AG09309 (cell line): ENCODE data around the gene SEPTIN7.

ENCODE experiments used
- DNase-seq: peaks from one replicate; pipeline ENCODE4 v3.0.0-alpha.2; 2010; ENCODE audit warnings: low read depth
- H3K4me3 ChIP-seq: 2 replicates; pipeline ENCODE4 v1.5.1; 2011; ENCODE audit warnings: mild to moderate bottlenecking, low read depth, low read length, moderate library complexity; ENCODE audit not compliant: control insufficient read depth
- TF ChIP-seq, protein P1 (sequence below): IDR thresholded peaks from 2 replicates; pipeline ENCODE4 v1.5.1; 2011; ENCODE audit warnings: mild to moderate bottlenecking, low read depth, low read length, inconsistent platforms; ENCODE audit not compliant: insufficient read depth, control insufficient read depth; ENCODE audit errors: missing control alignments

SEPTIN7 gene

DNA sequence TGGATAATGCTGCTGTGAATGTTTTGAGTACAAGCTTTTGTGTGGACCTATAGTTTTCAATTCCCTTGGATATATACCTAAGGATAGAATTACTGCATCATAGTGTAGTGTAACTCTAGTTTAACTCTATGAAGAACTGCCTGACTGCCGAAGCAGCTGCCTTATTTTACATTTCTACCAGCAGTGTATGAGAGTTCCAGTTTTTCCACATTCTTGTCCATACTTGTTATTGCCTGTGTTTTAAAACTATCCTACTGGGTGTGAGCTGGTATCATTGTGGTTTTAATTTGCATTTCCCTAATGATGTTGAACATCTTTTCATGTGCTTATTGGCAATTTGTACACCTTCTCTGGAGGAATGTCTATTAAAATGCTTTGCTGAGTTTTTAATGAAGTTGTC lies 15.7 kb downstream of the SEPTIN7 start:
- H3K4me3 ChIP-seq: no peak overlapping the region
- TF ChIP-seq, protein P1, sequence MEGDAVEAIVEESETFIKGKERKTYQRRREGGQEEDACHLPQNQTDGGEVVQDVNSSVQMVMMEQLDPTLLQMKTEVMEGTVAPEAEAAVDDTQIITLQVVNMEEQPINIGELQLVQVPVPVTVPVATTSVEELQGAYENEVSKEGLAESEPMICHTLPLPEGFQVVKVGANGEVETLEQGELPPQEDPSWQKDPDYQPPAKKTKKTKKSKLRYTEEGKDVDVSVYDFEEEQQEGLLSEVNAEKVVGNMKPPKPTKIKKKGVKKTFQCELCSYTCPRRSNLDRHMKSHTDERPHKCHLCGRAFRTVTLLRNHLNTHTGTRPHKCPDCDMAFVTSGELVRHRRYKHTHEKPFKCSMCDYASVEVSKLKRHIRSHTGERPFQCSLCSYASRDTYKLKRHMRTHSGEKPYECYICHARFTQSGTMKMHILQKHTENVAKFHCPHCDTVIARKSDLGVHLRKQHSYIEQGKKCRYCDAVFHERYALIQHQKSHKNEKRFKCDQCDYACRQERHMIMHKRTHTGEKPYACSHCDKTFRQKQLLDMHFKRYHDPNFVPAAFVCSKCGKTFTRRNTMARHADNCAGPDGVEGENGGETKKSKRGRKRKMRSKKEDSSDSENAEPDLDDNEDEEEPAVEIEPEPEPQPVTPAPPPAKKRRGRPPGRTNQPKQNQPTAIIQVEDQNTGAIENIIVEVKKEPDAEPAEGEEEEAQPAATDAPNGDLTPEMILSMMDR: no peak
- DNase-seq: no peak

DNA sequence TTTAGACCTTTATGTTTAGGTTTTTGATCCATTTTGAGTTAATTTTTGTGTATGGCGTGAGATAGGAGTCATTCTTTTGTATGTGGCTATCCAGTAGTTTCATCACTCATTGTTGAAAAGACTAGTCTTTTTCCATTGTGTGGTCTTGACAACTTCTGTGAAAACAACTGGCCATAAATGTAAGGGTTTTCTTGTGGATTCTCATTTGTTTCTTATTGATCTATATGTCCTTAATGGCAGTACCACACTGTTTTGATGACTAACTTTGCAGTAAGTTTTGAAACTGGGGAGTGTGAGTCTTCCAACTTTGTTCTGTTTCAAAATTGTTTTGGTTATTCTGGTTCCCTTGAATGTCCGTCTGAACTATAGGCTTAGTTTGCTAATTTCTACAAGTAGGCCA lies 16.3 kb downstream of the SEPTIN7 start:
- TF ChIP-seq, protein P1: no peak
- DNase-seq: no peak
- H3K4me3 ChIP-seq: no peak overlapping the region

DNA sequence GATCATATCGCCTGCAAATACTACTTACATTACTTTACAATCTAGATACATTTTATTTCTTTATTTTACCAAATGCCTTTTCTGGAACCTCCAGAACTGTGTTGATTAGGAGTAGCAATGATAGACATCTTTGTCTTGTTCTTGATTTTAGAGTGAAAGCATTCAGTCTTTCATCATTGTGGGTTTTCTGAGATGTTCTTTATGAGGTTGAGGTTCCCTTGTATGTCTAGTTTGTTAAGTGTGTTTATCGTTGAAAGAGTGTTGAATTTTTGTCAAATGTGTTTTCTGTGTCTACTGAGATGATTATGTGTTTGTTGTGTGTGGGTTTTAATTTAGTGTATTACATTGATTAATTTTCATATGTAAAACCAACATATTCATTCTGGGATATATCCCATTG lies 17.1 kb downstream of the SEPTIN7 start:
- TF ChIP-seq, protein P1: no peak
- H3K4me3 ChIP-seq: no peak overlapping the region

DNA sequence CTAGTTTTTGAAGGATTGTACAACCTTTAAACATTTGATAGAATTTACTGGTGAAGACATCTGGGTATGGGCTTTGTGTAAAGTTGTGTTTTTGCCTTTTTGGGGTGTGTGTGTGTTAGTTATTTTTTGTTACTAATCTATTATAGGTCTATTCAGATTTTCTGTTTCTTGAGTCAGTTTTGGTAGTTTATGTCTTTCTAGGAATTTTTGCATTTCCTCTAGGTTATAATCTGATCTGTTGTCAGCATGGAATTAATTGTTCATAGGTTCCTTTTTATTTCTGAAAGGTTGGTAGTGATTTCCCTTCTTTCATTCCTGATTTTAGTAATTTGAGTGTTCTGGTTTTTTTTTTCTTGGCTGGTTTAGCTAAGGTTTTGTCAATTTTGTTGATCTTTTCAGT lies 17.7 kb downstream of the SEPTIN7 start:
- no peak for DNase-seq
- TF ChIP-seq, protein P1: no peak
- no peak overlapping the region for H3K4me3 ChIP-seq

More for the DNA sequence above, 17.1 kb downstream of the SEPTIN7 start:
- no peak for DNase-seq

DNA sequence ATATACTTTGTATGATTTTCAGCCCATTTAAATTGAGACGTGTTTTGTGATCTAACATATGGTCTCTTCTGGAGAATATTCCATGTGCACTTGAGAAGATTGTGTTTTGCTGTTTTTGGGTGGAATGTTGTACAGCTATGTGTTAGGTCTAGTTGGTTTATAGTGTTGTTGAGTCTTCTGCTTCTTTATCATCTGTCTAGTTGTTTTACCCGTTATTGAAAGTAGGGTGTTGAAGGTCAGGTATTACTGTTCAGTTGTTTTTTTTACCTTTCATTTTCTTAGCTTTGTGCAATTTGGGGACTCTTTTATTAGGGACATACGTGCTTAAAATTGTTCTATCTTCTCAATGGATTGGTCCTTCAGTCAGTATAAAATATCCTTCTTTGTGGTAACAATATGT lies 18.5 kb downstream of the SEPTIN7 start:
- H3K4me3 ChIP-seq: no peak overlapping the region
- DNase-seq: no peak
- TF ChIP-seq, protein P1: no peak

DNA sequence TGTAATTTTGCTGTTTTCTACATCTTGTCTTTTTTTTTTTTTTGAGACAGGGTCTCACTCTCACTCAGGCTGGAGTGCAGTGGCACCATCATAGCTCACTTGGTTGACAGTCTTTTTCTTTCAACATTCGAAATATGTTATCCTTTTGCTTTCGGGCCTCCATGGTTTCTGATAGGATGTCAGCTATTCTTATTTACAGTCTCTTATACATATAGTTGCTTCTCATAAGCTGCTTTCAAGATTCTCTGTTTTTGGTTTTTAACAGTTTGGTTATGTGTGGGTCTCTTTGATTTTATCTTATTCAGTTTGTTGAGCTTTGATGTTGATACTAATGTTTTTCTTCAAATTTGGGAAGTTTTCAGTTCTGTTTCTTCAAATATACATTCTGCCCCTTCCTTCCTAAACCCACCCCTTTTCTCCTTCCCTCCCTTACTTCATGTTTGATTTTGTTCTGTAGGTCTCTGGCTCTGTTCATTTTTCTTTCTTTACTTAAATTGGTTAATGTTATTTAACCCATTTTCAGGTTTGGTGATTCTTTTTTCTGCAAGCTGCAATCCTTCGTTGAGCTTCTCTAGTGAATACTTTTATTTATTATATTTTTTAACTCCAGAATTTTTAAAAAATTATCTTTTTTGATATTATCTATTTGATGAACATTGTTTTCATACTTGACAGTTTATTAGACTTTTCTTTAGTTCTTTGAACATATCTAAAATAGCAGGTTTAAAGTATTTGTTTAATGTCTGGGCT lies 19.3 kb downstream of the SEPTIN7 start:
- TF ChIP-seq, protein P1: no peak
- H3K4me3 ChIP-seq: no peak overlapping the region
- DNase-seq: no peak
